IMR-90 (cell line): ENCODE results near the gene AIF1. TPM values are rescaled to one million over a fixed set of nuclear protein-coding genes. Genes with fewer than 3 reads are reported as not detected.

Experiments used
- ATAC-seq: fragments of 200-7000 bp; cut with Tn5 transposase; 2 replicates; pipeline ENCODE4 v1.9.1; 2020; ENCODE audit warnings: low read depth, mild to moderate bottlenecking, moderate library complexity
- BruUV-seq: library from RNA; stranded (reverse); fragments of 400-500 nt; replicated peaks from 2 replicates; lab custom pipeline; 2021; lab: Mats Ljungman, UMichigan
- CTCF ChIA-PET: fragments of 300-600 bp; formaldehyde crosslinking; extraction: SDS; loops from one replicate; lab custom pipeline; 2021; ENCODE audit warnings: antibody characterized with exemption; lab: Yijun Ruan, JAX
- POLR2A ChIA-PET: fragments of 300-600 bp; sonication (Branson Sonifier 250); formaldehyde crosslinking; loops from one replicate; lab custom pipeline; 2022; ENCODE audit warnings: antibody characterized with exemption; ENCODE audit not compliant: unreplicated experiment; lab: Charles Lee
- DNase-seq: peaks from one replicate; pipeline ENCODE4 v3.0.0; 2013
- H2AFZ ChIP-seq: replicated peaks from 2 replicates; pipeline ENCODE3; 2013; ENCODE audit warnings: low read length, mild to moderate bottlenecking; ENCODE audit not compliant: poor library complexity
- H2AK5ac ChIP-seq: 2 replicates; pipeline ENCODE4 v1.6.1; 2013; ENCODE audit warnings: low read depth, low read length, inconsistent platforms
- H2AK9ac ChIP-seq: replicated peaks from 2 replicates; pipeline ENCODE3; 2013; ENCODE audit warnings: mild to moderate bottlenecking, low read depth, low read length, moderate library complexity; ENCODE audit not compliant: poor library complexity
- H2BK120ac ChIP-seq: 2 replicates; pipeline ENCODE4 v1.6.1; 2013; ENCODE audit warnings: low read depth, low read length, inconsistent platforms
- H2BK15ac ChIP-seq: 3 replicates; pipeline ENCODE4 v1.6.1; 2013; ENCODE audit warnings: low read depth, low read length, inconsistent platforms
- H2BK20ac ChIP-seq: 2 replicates; pipeline ENCODE4 v1.6.1; 2013; ENCODE audit warnings: low read depth, mild to moderate bottlenecking, inconsistent platforms, low read length, moderate library complexity
- H2BK5ac ChIP-seq: 2 replicates; pipeline ENCODE4 v1.6.1; 2013; ENCODE audit warnings: mild to moderate bottlenecking, low read depth, low read length, inconsistent platforms; ENCODE audit not compliant: poor library complexity, severe bottlenecking
- H3K14ac ChIP-seq: replicated peaks from 2 replicates; pipeline ENCODE4 v1.6.1; 2013; ENCODE audit warnings: low read depth, low read length, inconsistent platforms
- H3K18ac ChIP-seq: 2 replicates; pipeline ENCODE4 v1.6.1; 2013; ENCODE audit warnings: low read depth, low read length, control low read depth
- H3K23ac ChIP-seq: 2 replicates; pipeline ENCODE4 v1.6.1; 2013; ENCODE audit warnings: low read depth, low read length, inconsistent platforms
- H3K27ac ChIP-seq: 2 replicates; pipeline ENCODE4 v1.5.1; 2013; ENCODE audit warnings: mild to moderate bottlenecking, control low read depth, low read length; ENCODE audit not compliant: insufficient read depth
- H3K27me3 ChIP-seq: 2 replicates; pipeline ENCODE4 v1.6.1; 2013; ENCODE audit warnings: low read length; ENCODE audit not compliant: control insufficient read depth, insufficient read depth
- H3K36me3 ChIP-seq: 2 replicates; pipeline ENCODE4 v1.6.1; 2013; ENCODE audit warnings: low read length, mixed read lengths; ENCODE audit not compliant: control insufficient read depth, insufficient read depth
- H3K4ac ChIP-seq: 2 replicates; pipeline ENCODE4 v1.6.1; 2013; ENCODE audit warnings: low read depth, low read length, inconsistent platforms
- H3K4me1 ChIP-seq: 2 replicates; pipeline ENCODE4 v1.6.1; 2013; ENCODE audit warnings: low read length, mixed read lengths; ENCODE audit not compliant: control insufficient read depth, insufficient read depth
- H3K4me2 ChIP-seq: 2 replicates; pipeline ENCODE4 v1.6.1; 2013; ENCODE audit warnings: low read depth, mild to moderate bottlenecking, control low read depth, low read length, moderate library complexity
- H3K4me3 ChIP-seq: 2 replicates; pipeline ENCODE4 v1.5.1; 2013; ENCODE audit warnings: low read depth, mild to moderate bottlenecking, control low read depth, low read length, moderate library complexity; ENCODE audit not compliant: insufficient read depth
- H3K56ac ChIP-seq: 2 replicates; pipeline ENCODE4 v1.6.1; 2013; ENCODE audit warnings: low read length, inconsistent platforms; ENCODE audit not compliant: insufficient read depth; ENCODE audit errors: extremely low read depth
- H3K79me1 ChIP-seq, 2 experiments: 2 replicates each; pipeline ENCODE4 v1.6.1; 2013; ENCODE audit warnings: low read length in 2 of 2, inconsistent platforms in 1 of 2, low read depth in 1 of 2
- H3K9ac ChIP-seq: 2 replicates; pipeline ENCODE4 v1.6.1; 2013; ENCODE audit warnings: low read depth, low read length, control low read depth
- H3K9me1 ChIP-seq: 2 replicates; pipeline ENCODE4 v1.6.1; 2013; ENCODE audit warnings: low read length, inconsistent platforms; ENCODE audit not compliant: insufficient read depth
- H3K9me3 ChIP-seq: 2 replicates; pipeline ENCODE4 v1.6.1; 2013; ENCODE audit warnings: low read length; ENCODE audit not compliant: control insufficient read depth, insufficient read depth
- H4K20me1 ChIP-seq: 2 replicates; pipeline ENCODE4 v1.6.1; 2013; ENCODE audit warnings: low read length, inconsistent platforms; ENCODE audit not compliant: insufficient read depth
- H4K5ac ChIP-seq: 2 replicates; pipeline ENCODE4 v1.6.1; 2013; ENCODE audit warnings: mild to moderate bottlenecking, low read depth, low read length, control low read depth
- H4K8ac ChIP-seq, 2 experiments: 2 replicates each; pipeline ENCODE4 v1.6.1; 2013; ENCODE audit warnings: low read depth in 2 of 2, low read length in 2 of 2, control low read depth in 1 of 2, inconsistent platforms in 1 of 2
- H4K91ac ChIP-seq: 2 replicates; pipeline ENCODE4 v1.6.1; 2013; ENCODE audit warnings: low read depth, low read length, inconsistent platforms; ENCODE audit not compliant: insufficient read depth
- CEBPB ChIP-seq: IDR thresholded peaks from 2 replicates; pipeline ENCODE4 v1.6.1; 2012; ENCODE audit warnings: low read depth, low read length, improper control_type of control experiment
- CTCF ChIP-seq: conservative IDR thresholded peaks from 2 replicates; pipeline ENCODE4 v1.5.1; 2012; ENCODE audit warnings: mild to moderate bottlenecking, low read depth, low read length, improper control_type of control experiment
- MAZ ChIP-seq: IDR thresholded peaks from 2 replicates; pipeline ENCODE4 v1.6.1; 2012; ENCODE audit warnings: low read depth, mild to moderate bottlenecking, low read length, improper control_type of control experiment, moderate library complexity, borderline replicate concordance
- RAD21 ChIP-seq: IDR thresholded peaks from 2 replicates; pipeline ENCODE4 v1.6.1; 2012; ENCODE audit warnings: low read length, improper control_type of control experiment
- SMC3 ChIP-seq: fragments of 150-350 bp; IDR thresholded peaks from 2 replicates; pipeline ENCODE4 v1.6.1; 2016; ENCODE audit warnings: low read depth, mild to moderate bottlenecking, antibody characterized with exemption, low read length, moderate library complexity
- WGBS, 2 experiments: methylation state at CpG; one replicate each; pipeline versions ENCODE4 v1.1.5 to v1.1.7; 2013; ENCODE audit warnings: missing lambda C conversion rate in 2 of 2; ENCODE audit not compliant: insufficient read length in 1 of 2; ENCODE audit errors: extremely low coverage in 2 of 2; 5-methylcytosine and 5-hydroxymethylcytosine counted together
- dilution Hi-C: fragments of 300-500 bp; cut with HindIII; formaldehyde crosslinking; loops from one replicate; pipeline ENCODE4 v1.14.3; 2018; ENCODE audit warnings: low sequenced_read_pairs; ENCODE audit not compliant: unreplicated experiment
- in situ Hi-C: fragments of 300-500 bp; cut with MboI; formaldehyde crosslinking; loops from 3 replicates; pipeline ENCODE4 v1.14.3; 2019; ENCODE audit warnings: low sequenced_read_pairs, inconsistent platforms, mixed read lengths
- intact Hi-C: fragments of 100-400 bp; cut with micrococcal nuclease; formaldehyde crosslinking; loops from 2 replicates; pipeline ENCODE4 v1.10.0; 2022
- polyA plus RNA-seq, 3 experiments: library from polyadenylated mRNA; depleted of rRNA; stranded (reverse); fragments of >200 nt; gene quantifications; 2 replicates each; pipeline ENCODE4 v1.2.3, GENCODE V29; 2012; ENCODE audit warnings: low replicate concordance in 1 of 3
- total RNA-seq: library from RNA; depleted of rRNA; stranded (reverse); fragments of >200 nt; gene quantifications from 2 replicates; pipeline ENCODE4 v1.2.3, GENCODE V29; 2012

The AIF1 gene
- total and polyA plus RNA-seq, 2 of the 4 experiments (the other 2 are of a cell fraction) = not detected

GRCh38 chr6:31580807-31581433, 34.1 kb upstream of the AIF1 start:
- Histone ChIP-seq H3K9me1 (no peaks in the 10 kb centered on the region; the same call in 1 of the 2 replicates), H3K14ac (peak overlapping the region; percentile 95), H4K5ac (peak overlapping the region; percentile 62), H3K4me1 (peaks cover 4% of the 10 kb centered on the region; the same call in 1 of the 2 replicates), H2BK5ac (no peak overlapping the region), H3K4ac (peak overlapping the region; percentile 83), H3K9me3 (no peaks in the 10 kb centered on the region), H3K23ac (peak overlapping the region; percentile 86), H2BK20ac (no peak overlapping the region), H3K9ac (peak overlapping the region; percentile 77), H2AFZ (peak overlapping the region; percentile 98), H3K36me3 (no peaks in the 10 kb centered on the region), H3K27me3 (peaks cover 12% of the 10 kb centered on the region), H2BK120ac (peak overlapping the region; percentile 59; the same call in 1 of the 2 replicates), H4K20me1 (no peaks in the 10 kb centered on the region), H3K56ac (peak overlapping the region; percentile 52; the same call in 1 of the 2 replicates), H3K18ac (peak overlapping the region; percentile 33; the same call in 1 of the 2 replicates), H4K91ac (peak overlapping the region; percentile 48; the same call in 1 of the 2 replicates), H3K4me3 (peak overlapping the region; percentile 82), H3K27ac (peak overlapping the region; percentile 58; the same call in 1 of the 2 replicates), H3K79me1 (no peaks in the 10 kb centered on the region), H3K4me2 (peak overlapping the region; percentile 76), H4K8ac (peak overlapping the region; percentile 51 to 93), H2AK9ac (peak overlapping the region; percentile 69), H2AK5ac (no peak overlapping the region; the same call in 1 of the 2 replicates), H2BK15ac (no peak overlapping the region)
- WGBS, 2 experiments = 1% methylated on average over 51 of the region's 62 CpGs; no CpG with 5 or more reads in 1 of the 2 experiments
- TF ChIP-seq RAD21 (peak; percentile 60), MAZ (peak; percentile 69; the same call in 1 of the 2 replicates), CTCF (peak; percentile 93), SMC3 (peak; percentile 60), CEBPB (no peak)
- intact Hi-C loops = loop anchor here (2.0 to 5.0 kb wide), 2 partner anchors 18 to 34 kb away; partner anchors contain the start of genes ATP6V1G2 and NFKBIL1
- DNase-seq = peak; percentile 71
- ChIA-PET POLR2A (interaction anchor here (1.0 kb wide), 1 partner anchor 34 kb away, joined by 3 read pairs; the partner anchor contains the start of gene NFKBIL1), CTCF (interaction anchor here (0.6 to 1.4 kb wide), 9 partner anchors 8 to 31 kb away, joined by 3 to 6 read pairs (median 3); no protein-coding TSS in a partner anchor)
- dilution Hi-C loops = no loop called here
- peak; percentile 99 for ATAC-seq
- in situ Hi-C loops = no loop called here
- BruUV-seq = no TSS peak
